ENCODE measurements around the gene CRIM1.

CRIM1 gene

GRCh38 chr2:36578343-36579296 is 223.0 kb downstream of the CRIM1 start:
- no peak for DNase-seq (ENCODE audit: low read depth)

- no peak for DNase-seq (ENCODE audit: low read depth)
These were observed 223.7 kb downstream of the CRIM1 start for GRCh38 chr2:36579297-36579664.

- no peak for DNase-seq (ENCODE audit: low read depth)
These were observed 227.0 kb downstream of the CRIM1 start for GRCh38 chr2:36582538-36582937.

GRCh38 chr2:36582951-36583350 is 227.4 kb downstream of the CRIM1 start:
- no peak for DNase-seq (ENCODE audit: low read depth)

GRCh38 chr2:36584148-36584794 is 228.7 kb downstream of the CRIM1 start:
- no peak for DNase-seq (ENCODE audit: low read depth)

GRCh38 chr2:36586672-36587071 is 231.1 kb downstream of the CRIM1 start:
- no peak for DNase-seq (ENCODE audit: low read depth)

GRCh38 chr2:36587101-36587500 is 231.5 kb downstream of the CRIM1 start:
- peak; percentile 59 for DNase-seq (ENCODE audit: low read depth)

- no peak for DNase-seq (ENCODE audit: low read depth)
These were observed 232.0 kb downstream of the CRIM1 start for GRCh38 chr2:36587556-36587955.

- DNase-seq (ENCODE audit: low read depth) = no peak
These were observed 233.7 kb downstream of the CRIM1 start for GRCh38 chr2:36589230-36589630.

GRCh38 chr2:36594849-36595248 is 239.3 kb downstream of the CRIM1 start:
- DNase-seq (ENCODE audit: low read depth) = no peak

- no peak for DNase-seq (ENCODE audit: low read depth)
These were observed 240.8 kb downstream of the CRIM1 start for GRCh38 chr2:36596397-36596796.

GRCh38 chr2:36597003-36597531 is 241.5 kb downstream of the CRIM1 start:
- no peak for DNase-seq (ENCODE audit: low read depth)

GRCh38 chr2:36597532-36598377 is 242.2 kb downstream of the CRIM1 start, which contains the start of gene FEZ2:
TSS of gene FEZ2 (minus strand) at chr2:36598168. CDS start at chr2:36598142, 26 bp downstream.
- peak; percentile 33 for DNase-seq (ENCODE audit: low read depth)

All from stromal cell of bone marrow (primary cell).